GM12878 (cell line): Measurements from ENCODE around the gene CENPP. TPM values are rescaled to one million over a fixed set of nuclear protein-coding genes. Genes with fewer than 3 reads are reported as not detected.

Experiments used
- ATAC-seq: fragments of 200-7000 bp; cut with Tn5 transposase; 3 replicates; pipeline ENCODE4 v1.9.1; 2020; ENCODE audit warnings: mild to moderate bottlenecking, moderate library complexity
- BruUV-seq: library from RNA; stranded (reverse); fragments of 400-500 nt; replicated peaks from 2 replicates; lab custom pipeline; 2021; lab: Mats Ljungman, UMichigan
- CTCF ChIA-PET: fragments of 300-600 bp; sonication (Branson Sonifier 250); formaldehyde crosslinking; extraction: SDS; loops from one replicate; lab custom pipeline; 2021; ENCODE audit warnings: inconsistent platforms; lab: Yijun Ruan, JAX
- POLR2A ChIA-PET: fragments of 350-600 bp; formaldehyde crosslinking; extraction: SDS; loops from one replicate; lab custom pipeline; 2021; ENCODE audit warnings: inconsistent platforms; lab: Charles Lee
- RAD21 ChIA-PET: fragments of 300-600 bp; sonication (Branson Sonifier 250); formaldehyde crosslinking; loops from one replicate; lab custom pipeline; 2023; ENCODE audit warnings: antibody characterized with exemption; ENCODE audit not compliant: unreplicated experiment; lab: Charles Lee
- SMC1A ChIA-PET: fragments of 300-600 bp; sonication (Branson Sonifier 250); formaldehyde crosslinking; loops from one replicate; lab custom pipeline; 2023; ENCODE audit not compliant: unreplicated experiment, uncharacterized antibody; lab: Charles Lee
- DNase-seq: peaks from one replicate; pipeline ENCODE4 v3.0.0-alpha.2; 2011; ENCODE audit warnings: low read depth, low spot score
- FAIRE-seq: peaks from 3 replicates; lab custom pipeline; 2011; peaks lifted over from hg19 to GRCh38; lab: Jason Lieb, UNC
- H2AFZ ChIP-seq: 2 replicates; pipeline ENCODE4 v1.6.0; 2011; ENCODE audit warnings: low read depth, low read length, control low read depth; ENCODE audit not compliant: control insufficient read depth
- H3K27ac ChIP-seq: 2 replicates; pipeline ENCODE4 v1.5.1; 2011; ENCODE audit warnings: control low read depth; ENCODE audit not compliant: control insufficient read depth, insufficient read depth
- H3K27me3 ChIP-seq, 2 experiments: replicated peaks in 1 of 2; 2 replicates each; pipeline versions ENCODE4 v1.6.0 to v1.6.1; 2011; ENCODE audit warnings: low read length in 1 of 2; ENCODE audit not compliant: control insufficient read depth in 2 of 2, insufficient read depth in 2 of 2
- H3K36me3 ChIP-seq, 2 experiments: 2 replicates each; pipeline ENCODE4 v1.5.1; 2011; ENCODE audit warnings: low read length in 1 of 2; ENCODE audit not compliant: control insufficient read depth in 2 of 2, insufficient read depth in 2 of 2
- H3K4me1 ChIP-seq: 2 replicates; pipeline ENCODE4 v1.6.1; 2011; ENCODE audit warnings: mild to moderate bottlenecking, low read length, moderate library complexity, mixed read lengths; ENCODE audit not compliant: control insufficient read depth, insufficient read depth
- H3K4me2 ChIP-seq: 2 replicates; pipeline ENCODE4 v1.6.0; 2011; ENCODE audit warnings: control low read depth; ENCODE audit not compliant: control insufficient read depth, insufficient read depth
- H3K4me3 ChIP-seq: fragments of 200-600 bp; sonication (generic); 2 replicates; pipeline ENCODE4 v1.5.1; 2016
- H3K79me2 ChIP-seq: 2 replicates; pipeline ENCODE4 v1.6.0; 2011; ENCODE audit warnings: low read length; ENCODE audit not compliant: control insufficient read depth, insufficient read depth
- H3K9ac ChIP-seq: 2 replicates; pipeline ENCODE4 v1.8.0; 2011; ENCODE audit warnings: low read length, control low read depth, mixed read lengths; ENCODE audit not compliant: control insufficient read depth, insufficient read depth
- H3K9me3 ChIP-seq: replicated peaks from 3 replicates; pipeline ENCODE4 v1.5.1; 2011; ENCODE audit warnings: mild to moderate bottlenecking, low read length; ENCODE audit not compliant: control insufficient read depth, insufficient read depth
- H4K20me1 ChIP-seq: 2 replicates; pipeline ENCODE4 v1.6.0; 2011; ENCODE audit not compliant: control insufficient read depth, insufficient read depth
- DPF2 ChIP-seq: fragments of 450-650 bp; IDR thresholded peaks from 2 replicates; pipeline ENCODE4 v1.6.1; 2017; ENCODE audit warnings: mild to moderate bottlenecking
- HDAC6 ChIP-seq: fragments of 200-600 bp; sonication (generic); IDR thresholded peaks from one replicate; pipeline ENCODE4 v1.8.0; 2017; ENCODE audit warnings: antibody characterized with exemption; ENCODE audit not compliant: unreplicated experiment
- KDM1A ChIP-seq: fragments of 200-600 bp; sonication (generic); IDR thresholded peaks from 2 replicates; pipeline ENCODE4 v1.6.1; 2016; ENCODE audit warnings: borderline replicate concordance
- NFXL1 ChIP-seq: fragments of 450-650 bp; IDR thresholded peaks from 2 replicates; pipeline ENCODE4 v1.6.1; 2017; ENCODE audit warnings: antibody characterized with exemption, mild to moderate bottlenecking, borderline replicate concordance
- POLR2AphosphoS2 ChIP-seq: IDR thresholded peaks from 2 replicates; pipeline ENCODE4 v1.6.1; 2011; ENCODE audit warnings: low read depth, mild to moderate bottlenecking, low read length, improper control_type of control experiment, moderate library complexity
- SREBF1 ChIP-seq: IDR thresholded peaks from 2 replicates; pipeline ENCODE4 v1.6.1; 2012; ENCODE audit warnings: mild to moderate bottlenecking, low read length
- STAT3 ChIP-seq: IDR thresholded peaks from 2 replicates; pipeline ENCODE4 v1.6.1; 2011; ENCODE audit warnings: low read depth, low read length, improper control_type of control experiment
- TCF3 ChIP-seq: IDR thresholded peaks from 2 replicates; pipeline ENCODE4 v1.6.1; 2012; ENCODE audit warnings: low read depth, mild to moderate bottlenecking, low read length, borderline replicate concordance; ENCODE audit not compliant: insufficient read depth
- YBX1 ChIP-seq: fragments of 450-650 bp; IDR thresholded peaks from 2 replicates; pipeline ENCODE4 v1.6.1; 2016; ENCODE audit warnings: antibody characterized with exemption
- WGBS: methylation state at CpG from one replicate; pipeline ENCODE4 v1.1.6; 2016; ENCODE audit warnings: low lambda C conversion rate; ENCODE audit not compliant: insufficient replicate concordance, insufficient coverage; ENCODE audit errors: missing lambda C conversion rate; 5-methylcytosine and 5-hydroxymethylcytosine counted together
- in situ Hi-C: fragments of 300-500 bp; cut with MboI; formaldehyde crosslinking; loops from 9 replicates; pipeline ENCODE4 v1.14.3; 2018; ENCODE audit warnings: mixed read lengths
- intact Hi-C: fragments of 100-400 bp; cut with micrococcal nuclease; formaldehyde crosslinking; loops from one replicate; pipeline ENCODE4 v1.14.2; 2022; ENCODE audit not compliant: unreplicated experiment
- polyA plus RNA-seq, 11 experiments: library from polyadenylated mRNA; depleted of rRNA in 4 of 11; unstranded in 6 of 11; stranded (reverse) in 5 of 11; fragments of >200 nt; fragmentation: Nextera tagmentation in 4 of 11; fragmentation: Illumina TruSeq in 1 of 11; extraction: Ambion mirVana in 4 of 11; extraction: Trizol in 1 of 11; gene quantifications; 1 replicate in 1 of 11; 2 replicates in 10 of 11; pipeline versions ENCODE4 v1.2.1 to v1.2.3, GENCODE V29; 2011 to 2016; ENCODE audit warnings: inconsistent platforms in 2 of 11, missing spikeins in 2 of 11, low read depth in 1 of 11
- total RNA-seq, 4 experiments: library from RNA; depleted of rRNA in 3 of 4; stranded (reverse); fragments of >200 nt in 3 of 4; fragmentation: Illumina TruSeq in 1 of 4; extraction: Trizol in 1 of 4; gene quantifications; 2 replicates each; pipeline versions ENCODE4 v1.2.1 to v1.2.3, GENCODE V29; 2013 to 2021
- TF ChIP-seq, protein P1 (sequence below): fragments of 450-650 bp; IDR thresholded peaks from 2 replicates; pipeline ENCODE4 v1.6.1; 2014; ENCODE audit warnings: mild to moderate bottlenecking
- TF ChIP-seq, protein P2 (sequence below): fragments of 450-650 bp; IDR thresholded peaks from 2 replicates; pipeline ENCODE4 v1.6.1; 2017; ENCODE audit warnings: mild to moderate bottlenecking, moderate library complexity

CENPP gene
- total and polyA plus RNA-seq, 10 of the 15 experiments (the other 5 are each of a cell fraction or from before 2014, with no cell fraction given) = 9.4 to 31.4 (median 19.8) TPM

DNA sequence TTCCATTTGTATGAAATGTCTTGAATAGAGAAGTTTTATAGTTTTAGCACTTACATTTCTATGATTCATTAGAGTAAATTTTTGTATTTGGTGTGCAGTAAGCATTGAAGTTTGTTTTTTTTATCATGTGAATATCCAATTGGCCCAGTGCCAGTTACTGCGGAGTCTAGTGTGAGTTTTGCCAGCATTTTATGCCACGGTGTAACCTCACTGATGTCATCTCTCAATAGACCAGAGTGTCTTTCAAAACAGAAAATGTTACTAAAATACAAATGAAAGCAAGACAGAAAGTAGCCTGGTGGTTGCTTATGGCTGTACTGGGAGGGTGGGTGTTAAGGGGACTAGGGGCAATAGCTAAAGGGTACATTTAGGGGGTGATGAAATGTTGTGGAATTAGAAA, 281.3 kb downstream of the CENPP start:
- CTCF ChIA-PET = interaction anchor here (1.3 kb wide), 2 partner anchors 9 to 10 kb away, joined by 3 read pairs; no protein-coding TSS in a partner anchor
- Histone ChIP-seq H3K79me2 (no peaks in the 10 kb centered on the region), H3K9me3 (peaks cover 2% of the 10 kb centered on the region), H4K20me1 (no peaks in the 10 kb centered on the region), H3K27me3 (no peaks in the 10 kb centered on the region), H3K4me3 (no peak overlapping the region)
- DNase-seq = no peak
- no TSS peak for BruUV-seq
- intact Hi-C loops = no loop called here
- POLR2A ChIA-PET = no interaction called here
- TF ChIP-seq YBX1 = no peak
- TF ChIP-seq KDM1A = no peak
- no peak for TF ChIP-seq STAT3
- TF ChIP-seq HDAC6 = no peak
- TF ChIP-seq TCF3 = no peak
- no peak for TF ChIP-seq NFXL1
- TF ChIP-seq, protein P1, sequence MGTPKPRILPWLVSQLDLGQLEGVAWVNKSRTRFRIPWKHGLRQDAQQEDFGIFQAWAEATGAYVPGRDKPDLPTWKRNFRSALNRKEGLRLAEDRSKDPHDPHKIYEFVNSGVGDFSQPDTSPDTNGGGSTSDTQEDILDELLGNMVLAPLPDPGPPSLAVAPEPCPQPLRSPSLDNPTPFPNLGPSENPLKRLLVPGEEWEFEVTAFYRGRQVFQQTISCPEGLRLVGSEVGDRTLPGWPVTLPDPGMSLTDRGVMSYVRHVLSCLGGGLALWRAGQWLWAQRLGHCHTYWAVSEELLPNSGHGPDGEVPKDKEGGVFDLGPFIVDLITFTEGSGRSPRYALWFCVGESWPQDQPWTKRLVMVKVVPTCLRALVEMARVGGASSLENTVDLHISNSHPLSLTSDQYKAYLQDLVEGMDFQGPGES = no peak
- TF ChIP-seq, all 136 proteins: peak for 0
- peak; percentile 74 for ATAC-seq
- peak; percentile 27 for FAIRE-seq
- Histone ChIP-seq H3K4me1 (no peaks in the 10 kb centered on the region; the same call in 1 of the 2 replicates), H3K4me2 (no peak overlapping the region), H3K36me3 (peaks cover 0 to 5% of the 10 kb centered on the region in 2 experiments; a peak in 3 of 4 replicates), H3K27ac (no peak overlapping the region), H3K9ac (no peak overlapping the region), H2AFZ (no peak overlapping the region)
- ChIA-PET SMC1A (no interaction called here), RAD21 (no interaction called here)
- WGBS = 91% methylated on average over 2 of the region's 2 CpGs
- in situ Hi-C loops = no loop called here

DNA sequence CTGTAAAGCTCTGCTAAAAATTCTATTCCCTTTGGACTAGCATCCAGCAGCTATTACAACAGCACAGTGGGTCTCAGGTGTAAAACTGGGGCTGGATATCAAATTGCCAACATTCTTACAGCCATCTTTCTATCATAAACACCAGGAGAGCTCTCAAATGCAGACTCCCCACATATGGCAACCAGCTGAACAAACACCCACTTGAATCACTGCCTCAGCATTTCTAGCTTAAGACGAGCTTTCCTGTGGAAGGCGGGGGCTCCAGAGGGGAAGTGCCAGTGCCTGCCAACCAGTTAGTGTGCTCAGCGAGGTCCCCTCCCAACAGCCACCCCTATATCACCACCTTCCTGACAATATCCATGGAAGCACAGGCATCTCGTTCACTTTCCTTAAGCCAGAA, 282.0 kb downstream of the CENPP start:
- DNase-seq (no peak), FAIRE-seq (no peak), ATAC-seq (no peak)
- RAD21 ChIA-PET = no interaction called here
- Histone ChIP-seq H3K27me3 (no peaks in the 10 kb centered on the region), H3K9me3 (peaks cover 2% of the 10 kb centered on the region), H3K4me2 (no peak overlapping the region), H3K4me1 (no peaks in the 10 kb centered on the region; the same call in 1 of the 2 replicates), H3K79me2 (no peaks in the 10 kb centered on the region), H3K4me3 (no peak overlapping the region), H3K27ac (no peak overlapping the region), H3K9ac (no peak overlapping the region), H3K36me3 (peaks cover 0 to 5% of the 10 kb centered on the region in 2 experiments; a peak in 3 of 4 replicates), H4K20me1 (no peaks in the 10 kb centered on the region), H2AFZ (no peak overlapping the region)
- in situ Hi-C loops (no loop called here), intact Hi-C loops (no loop called here)
- SMC1A ChIA-PET = no interaction called here
- 65% methylated on average over 4 of the region's 4 CpGs for WGBS
- POLR2A ChIA-PET = no interaction called here
- CTCF ChIA-PET = interaction anchor here (1.3 to 1.4 kb wide), 3 partner anchors 8 to 13 kb away, joined by 3 to 4 read pairs (median 3); no protein-coding TSS in a partner anchor
- no TSS peak for BruUV-seq
- no peak for TF ChIP-seq POLR2AphosphoS2
- no peak for TF ChIP-seq KDM1A
- TF ChIP-seq DPF2 = no peak
- TF ChIP-seq, protein P2, sequence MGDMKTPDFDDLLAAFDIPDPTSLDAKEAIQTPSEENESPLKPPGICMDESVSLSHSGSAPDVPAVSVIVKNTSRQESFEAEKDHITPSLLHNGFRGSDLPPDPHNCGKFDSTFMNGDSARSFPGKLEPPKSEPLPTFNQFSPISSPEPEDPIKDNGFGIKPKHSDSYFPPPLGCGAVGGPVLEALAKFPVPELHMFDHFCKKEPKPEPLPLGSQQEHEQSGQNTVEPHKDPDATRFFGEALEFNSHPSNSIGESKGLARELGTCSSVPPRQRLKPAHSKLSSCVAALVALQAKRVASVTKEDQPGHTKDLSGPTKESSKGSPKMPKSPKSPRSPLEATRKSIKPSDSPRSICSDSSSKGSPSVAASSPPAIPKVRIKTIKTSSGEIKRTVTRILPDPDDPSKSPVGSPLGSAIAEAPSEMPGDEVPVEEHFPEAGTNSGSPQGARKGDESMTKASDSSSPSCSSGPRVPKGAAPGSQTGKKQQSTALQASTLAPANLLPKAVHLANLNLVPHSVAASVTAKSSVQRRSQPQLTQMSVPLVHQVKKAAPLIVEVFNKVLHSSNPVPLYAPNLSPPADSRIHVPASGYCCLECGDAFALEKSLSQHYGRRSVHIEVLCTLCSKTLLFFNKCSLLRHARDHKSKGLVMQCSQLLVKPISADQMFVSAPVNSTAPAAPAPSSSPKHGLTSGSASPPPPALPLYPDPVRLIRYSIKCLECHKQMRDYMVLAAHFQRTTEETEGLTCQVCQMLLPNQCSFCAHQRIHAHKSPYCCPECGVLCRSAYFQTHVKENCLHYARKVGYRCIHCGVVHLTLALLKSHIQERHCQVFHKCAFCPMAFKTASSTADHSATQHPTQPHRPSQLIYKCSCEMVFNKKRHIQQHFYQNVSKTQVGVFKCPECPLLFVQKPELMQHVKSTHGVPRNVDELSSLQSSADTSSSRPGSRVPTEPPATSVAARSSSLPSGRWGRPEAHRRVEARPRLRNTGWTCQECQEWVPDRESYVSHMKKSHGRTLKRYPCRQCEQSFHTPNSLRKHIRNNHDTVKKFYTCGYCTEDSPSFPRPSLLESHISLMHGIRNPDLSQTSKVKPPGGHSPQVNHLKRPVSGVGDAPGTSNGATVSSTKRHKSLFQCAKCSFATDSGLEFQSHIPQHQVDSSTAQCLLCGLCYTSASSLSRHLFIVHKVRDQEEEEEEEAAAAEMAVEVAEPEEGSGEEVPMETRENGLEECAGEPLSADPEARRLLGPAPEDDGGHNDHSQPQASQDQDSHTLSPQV = no peak
- TF ChIP-seq SREBF1 = no peak
